H9 (cell line): Measurements from ENCODE around the gene AFAP1L2. TPM values are rescaled to one million over a fixed set of nuclear protein-coding genes. Genes with fewer than 3 reads are reported as not detected.

Experiments
- DNase-seq: peaks from one replicate; pipeline ENCODE4 v3.0.0-alpha.2; 2017
- H2AFZ ChIP-seq: one replicate; pipeline ENCODE4 v1.6.1; 2013; ENCODE audit warnings: mild to moderate bottlenecking, low read length, control low read depth, moderate library complexity
- H2AK5ac ChIP-seq: 2 replicates; pipeline ENCODE4 v1.6.1; 2013; ENCODE audit warnings: low read length, control low read depth, mixed read lengths; ENCODE audit not compliant: insufficient read length
- H2BK120ac ChIP-seq: one replicate; pipeline ENCODE4 v1.6.1; 2013; ENCODE audit warnings: low read depth, mild to moderate bottlenecking, low read length, control low read depth, inconsistent platforms; ENCODE audit not compliant: poor library complexity, severe bottlenecking
- H2BK12ac ChIP-seq: 2 replicates; pipeline ENCODE4 v1.6.1; 2013; ENCODE audit warnings: low read length, control low read depth, mixed read lengths, low read depth; ENCODE audit not compliant: insufficient read length
- H2BK15ac ChIP-seq: 2 replicates; pipeline ENCODE4 v1.6.1; 2013; ENCODE audit warnings: low read depth, low read length, control low read depth
- H2BK20ac ChIP-seq: one replicate; pipeline ENCODE4 v1.6.1; 2013; ENCODE audit warnings: low read depth, mild to moderate bottlenecking, low read length, control low read depth, inconsistent platforms; ENCODE audit not compliant: poor library complexity, severe bottlenecking
- H2BK5ac ChIP-seq: 2 replicates; pipeline ENCODE4 v1.6.1; 2013; ENCODE audit warnings: low read length, control low read depth, mixed read lengths; ENCODE audit not compliant: insufficient read length
- H3K14ac ChIP-seq: 2 replicates; pipeline ENCODE4 v1.6.1; 2013; ENCODE audit warnings: low read length, control low read depth; ENCODE audit not compliant: insufficient read depth
- H3K18ac ChIP-seq: 2 replicates; pipeline ENCODE4 v1.6.1; 2013; ENCODE audit warnings: low read depth, mild to moderate bottlenecking, mixed read lengths, low read length, control low read depth; ENCODE audit not compliant: insufficient read length
- H3K23ac ChIP-seq: 2 replicates; pipeline ENCODE4 v1.6.1; 2013; ENCODE audit warnings: low read length, control low read depth, mixed read lengths, low read depth; ENCODE audit not compliant: insufficient read length
- H3K23me2 ChIP-seq: 2 replicates; pipeline ENCODE4 v1.6.1; 2013; ENCODE audit warnings: low read depth, mild to moderate bottlenecking, mixed read lengths, low read length, control low read depth; ENCODE audit not compliant: insufficient read length, poor library complexity, severe bottlenecking
- H3K27ac ChIP-seq: 2 replicates; pipeline ENCODE4 v1.5.1; 2013; ENCODE audit warnings: low read length, control low read depth, mixed read lengths, low read depth; ENCODE audit not compliant: insufficient read length
- H3K27me3 ChIP-seq: 2 replicates; pipeline ENCODE4 v1.6.1; 2013; ENCODE audit warnings: low read length, control low read depth, inconsistent platforms; ENCODE audit not compliant: insufficient read depth
- H3K4ac ChIP-seq: 2 replicates; pipeline ENCODE4 v1.6.1; 2013; ENCODE audit warnings: low read depth, mild to moderate bottlenecking, control low read depth, inconsistent platforms, low read length, moderate library complexity
- H3K4me1 ChIP-seq: 2 replicates; pipeline ENCODE4 v1.6.1; 2013; ENCODE audit warnings: low read length, control low read depth, inconsistent platforms; ENCODE audit not compliant: insufficient read depth
- H3K4me2 ChIP-seq: 2 replicates; pipeline ENCODE4 v1.6.1; 2013; ENCODE audit warnings: low read length, control low read depth, mixed read lengths; ENCODE audit not compliant: insufficient read length, insufficient read depth
- H3K56ac ChIP-seq: 2 replicates; pipeline ENCODE4 v1.6.1; 2013; ENCODE audit warnings: low read depth, mild to moderate bottlenecking, mixed read lengths, low read length, control low read depth; ENCODE audit not compliant: insufficient read length
- H3K79me1 ChIP-seq: 2 replicates; pipeline ENCODE4 v1.6.1; 2013; ENCODE audit warnings: low read depth, mild to moderate bottlenecking, moderate library complexity, low read length, control low read depth, inconsistent platforms; ENCODE audit not compliant: insufficient read depth, poor library complexity, severe bottlenecking
- H3K79me2 ChIP-seq: 2 replicates; pipeline ENCODE4 v1.6.1; 2013; ENCODE audit warnings: low read length, control low read depth, inconsistent platforms; ENCODE audit not compliant: insufficient read depth
- H3K9ac ChIP-seq: 2 replicates; pipeline ENCODE4 v1.6.1; 2013; ENCODE audit warnings: low read length, control low read depth, mixed read lengths; ENCODE audit not compliant: insufficient read length; ENCODE audit errors: extremely low read depth
- H3K9me3 ChIP-seq: one replicate; pipeline ENCODE4 v1.6.1; 2013; ENCODE audit warnings: low read depth, low read length, inconsistent platforms; ENCODE audit not compliant: control insufficient read depth
- H3T11ph ChIP-seq: one replicate; pipeline ENCODE4 v1.6.1; 2013; ENCODE audit warnings: mild to moderate bottlenecking, low read length, control low read depth, inconsistent platforms
- H4K20me1 ChIP-seq: one replicate; pipeline ENCODE4 v1.6.1; 2013; ENCODE audit not compliant: control insufficient read depth, insufficient read length, insufficient read depth
- H4K5ac ChIP-seq: 2 replicates; pipeline ENCODE4 v1.6.1; 2013; ENCODE audit warnings: low read depth, mild to moderate bottlenecking, mixed read lengths, low read length, control low read depth; ENCODE audit not compliant: insufficient read length
- H4K8ac ChIP-seq: replicated peaks from 2 replicates; pipeline ENCODE4 v1.6.1; 2013; ENCODE audit warnings: low read length, control low read depth, mixed read lengths, low read depth; ENCODE audit not compliant: insufficient read length
- H4K91ac ChIP-seq: 2 replicates; pipeline ENCODE4 v1.6.1; 2013; ENCODE audit warnings: low read depth, mild to moderate bottlenecking, moderate library complexity, mixed read lengths, low read length, control low read depth; ENCODE audit not compliant: insufficient read length
- H3K27ac Mint-ChIP-seq, 3 experiments: 2 replicates in 2 of 3; 3 replicates in 1 of 3; pipeline ENCODE4 v1.8.0; 2020 to 2021; ENCODE audit warnings: mixed read lengths in 3 of 3, mild to moderate bottlenecking in 1 of 3, moderate library complexity in 1 of 3
- H3K27me3 Mint-ChIP-seq: 2 replicates; pipeline ENCODE4 v1.8.0; 2021; ENCODE audit warnings: low read depth, mild to moderate bottlenecking, moderate library complexity, mixed read lengths
- H3K36me3 Mint-ChIP-seq, 3 experiments: 2 replicates in 2 of 3; 3 replicates in 1 of 3; pipeline ENCODE4 v1.8.0; 2020 to 2021; ENCODE audit warnings: low read depth in 3 of 3, mixed read lengths in 3 of 3; ENCODE audit not compliant: insufficient read depth in 1 of 3
- H3K4me1 Mint-ChIP-seq, 2 experiments: 2 replicates each; pipeline ENCODE4 v1.8.0; 2020; ENCODE audit warnings: mixed read lengths in 2 of 2
- H3K4me3 Mint-ChIP-seq, 2 experiments: 2 replicates in 1 of 2; 3 replicates in 1 of 2; pipeline ENCODE4 v1.8.0; 2020 to 2021; ENCODE audit warnings: mild to moderate bottlenecking in 2 of 2, mixed read lengths in 2 of 2, moderate library complexity in 1 of 2
- H3K9me3 Mint-ChIP-seq, 2 experiments: 2 replicates in 1 of 2; 3 replicates in 1 of 2; pipeline ENCODE4 v1.8.0; 2020; ENCODE audit warnings: mild to moderate bottlenecking in 2 of 2, mixed read lengths in 2 of 2, moderate library complexity in 1 of 2
- CTCF ChIP-seq: fragments of 200-600 bp; sonication (generic); conservative IDR thresholded peaks from 3 replicates; pipeline ENCODE4 v1.8.0; 2021; ENCODE audit warnings: antibody characterized with exemption, mild to moderate bottlenecking
- WGBS: extraction: QIAGEN DNeasy Blood & Tissue Kit; methylation state at CpG from one replicate; pipeline ENCODE4 v1.1.7; 2013; ENCODE audit warnings: missing lambda C conversion rate, low lambda C conversion rate, mixed read lengths; ENCODE audit not compliant: insufficient read length; ENCODE audit errors: extremely low coverage; 5-methylcytosine and 5-hydroxymethylcytosine counted together
- total RNA-seq: library from RNA; stranded (reverse); gene quantifications from 2 replicates; pipeline ENCODE4 v1.2.1, GENCODE V29; 2021

Gene AFAP1L2
- total RNA-seq, 1 experiment from 2014 or later = 0.77 TPM

GRCh38 chr10:114283535-114284234, 120.6 kb downstream of the AFAP1L2 start:
- Histone ChIP-seq H2BK120ac (no peak overlapping the region), H2AK5ac (no peak overlapping the region), H4K91ac (no peak overlapping the region), H3K27ac (no peak overlapping the region), H2BK20ac (no peak overlapping the region), H3K4me2 (no peak overlapping the region), H4K5ac (no peak overlapping the region), H2BK5ac (no peak overlapping the region), H3K79me1 (no peaks in the 10 kb centered on the region), H2AFZ (no peak overlapping the region), H3K4ac (no peak overlapping the region), H3K23ac (no peak overlapping the region), H2BK15ac (no peak overlapping the region), H3K79me2 (no peaks in the 10 kb centered on the region), H3K9ac (no peak overlapping the region), H3K23me2 (no peaks in the 10 kb centered on the region), H3K56ac (no peak overlapping the region), H3T11ph (no peak overlapping the region), H2BK12ac (no peak overlapping the region), H4K8ac (no peak overlapping the region), H3K27me3 (no peaks in the 10 kb centered on the region), H3K18ac (no peak overlapping the region), H3K14ac (no peak overlapping the region), H3K4me1 (no peaks in the 10 kb centered on the region), H3K9me3 (no peaks in the 10 kb centered on the region), H4K20me1 (no peaks in the 10 kb centered on the region)
- Mint-ChIP-seq H3K36me3 (no peaks in the 10 kb centered on the region), H3K27ac (no peak overlapping the region), H3K27me3 (no peaks in the 10 kb centered on the region), H3K4me1 (no peaks in the 10 kb centered on the region), H3K9me3 (no peaks in the 10 kb centered on the region), H3K4me3 (no peak overlapping the region)
- TF ChIP-seq CTCF = no peak
- WGBS = no CpG with 5 or more reads among the region's 6 CpGs
- DNase-seq = no peak
